HPDE6-E6E7 (cell line): ENCODE results near the gene PDE2A.

Experiments
- DNase-seq: peaks from one replicate; pipeline ENCODE4 v3.0.0; 2011; ENCODE audit warnings: missing footprints; ENCODE audit errors: extremely low spot score

PDE2A gene

GRCh38 chr11:72544589-72544988 lies 129.6 kb downstream of the PDE2A start:
- DNase-seq, result no peak

- DNase-seq, result no peak
These were observed 130.2 kb downstream of the PDE2A start for GRCh38 chr11:72543849-72544542.

GRCh38 chr11:72541257-72541974 lies 132.8 kb downstream of the PDE2A start:
- no peak for DNase-seq

GRCh38 chr11:72537051-72537450 lies 137.2 kb downstream of the PDE2A start:
- DNase-seq, result no peak

GRCh38 chr11:72535194-72535547 lies 139.1 kb downstream of the PDE2A start:
- DNase-seq, result no peak

GRCh38 chr11:72534371-72535193 lies 139.6 kb downstream of the PDE2A start:
- no peak for DNase-seq

- DNase-seq, result no peak
These were observed 145.2 kb downstream of the PDE2A start for GRCh38 chr11:72529068-72529467.

- DNase-seq, result no peak
These were observed 146.1 kb downstream of the PDE2A start for GRCh38 chr11:72528121-72528520.
